IPS-18c (cell line): ENCODE measurements around the gene TMCC3.

Experiments used
- H3K4me3 ChIP-seq: 2 replicates; pipeline ENCODE4 v1.7.0; 2013; ENCODE audit warnings: low read depth, mild to moderate bottlenecking, low read length, moderate library complexity; ENCODE audit not compliant: insufficient read depth
- H3K9me3 ChIP-seq: one replicate; pipeline ENCODE4 v1.6.1; 2013; ENCODE audit warnings: mild to moderate bottlenecking, low read length, moderate library complexity; ENCODE audit not compliant: control insufficient read depth, insufficient read depth

Gene TMCC3

DNA sequence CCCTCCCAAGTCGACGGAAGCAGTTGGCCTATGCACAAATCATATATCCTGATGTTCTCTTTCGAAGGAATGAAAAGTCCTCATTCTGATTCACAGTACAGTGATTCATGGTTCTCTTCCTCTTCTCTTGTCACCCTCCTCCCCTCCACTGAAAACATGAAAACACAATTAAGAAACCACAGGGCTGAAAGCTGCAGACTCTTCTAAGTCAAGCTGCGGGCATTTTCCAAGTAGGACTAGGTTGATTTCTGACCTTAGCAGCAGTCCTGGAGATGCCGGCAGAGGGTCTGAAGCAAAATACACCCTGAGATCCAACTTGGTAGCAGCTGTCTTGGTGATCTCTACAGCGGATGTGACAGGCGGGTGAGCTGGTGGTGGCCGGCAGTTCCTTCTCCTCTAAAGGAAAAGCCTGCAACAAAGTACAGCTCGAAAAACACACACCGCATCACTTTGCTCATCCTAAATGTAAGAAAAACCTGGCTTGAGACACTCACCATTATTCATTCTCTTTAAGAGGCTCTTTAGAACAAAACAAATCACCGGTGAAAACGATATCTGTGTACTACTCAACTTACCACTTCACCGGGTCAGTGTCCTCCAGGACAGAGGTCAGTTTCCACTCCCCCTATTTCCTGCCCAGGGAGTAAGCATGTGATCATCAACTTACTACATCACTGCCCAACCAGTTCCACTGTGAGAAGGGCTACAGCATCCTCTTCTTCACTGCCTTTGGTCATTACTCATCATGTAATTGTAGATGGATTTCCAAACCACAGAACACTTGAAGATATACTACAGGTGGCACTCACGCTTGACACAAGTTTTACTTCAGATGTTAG lies 6.0 kb downstream of the TMCC3 start:
- Histone ChIP-seq H3K9me3 (no peaks in the 10 kb centered on the region), H3K4me3 (no peak overlapping the region)

DNA sequence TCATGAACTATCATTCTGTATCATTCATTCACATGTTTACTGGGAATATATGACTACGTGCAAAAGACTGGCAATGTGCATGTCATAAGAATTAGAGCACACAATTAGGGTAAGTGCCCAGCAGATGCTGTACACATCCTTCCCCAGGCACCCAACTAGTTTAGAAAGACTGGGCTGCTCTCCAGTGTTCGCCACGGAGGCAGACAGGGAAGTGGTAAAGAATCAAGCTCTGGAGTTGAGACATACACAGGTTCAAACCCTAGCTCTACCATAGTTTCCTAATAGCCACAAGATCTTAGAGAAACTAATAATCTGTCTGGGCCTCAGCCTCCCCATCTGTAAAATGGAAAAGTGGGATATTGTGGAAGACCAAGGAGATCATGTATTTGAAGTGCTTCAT lies 6.8 kb downstream of the TMCC3 start:
- H3K4me3 ChIP-seq = no peak overlapping the region
- no peaks in the 10 kb centered on the region for H3K9me3 ChIP-seq

GRCh38 chr12:94641283-94641682 lies 9.1 kb downstream of the TMCC3 start:
- H3K4me3 ChIP-seq = no peak overlapping the region
- H3K9me3 ChIP-seq = no peaks in the 10 kb centered on the region

- Histone ChIP-seq H3K4me3 (no peak overlapping the region), H3K9me3 (no peaks in the 10 kb centered on the region)
Measured at GRCh38 chr12:94640134-94640928, 10.0 kb downstream of the TMCC3 start.

DNA sequence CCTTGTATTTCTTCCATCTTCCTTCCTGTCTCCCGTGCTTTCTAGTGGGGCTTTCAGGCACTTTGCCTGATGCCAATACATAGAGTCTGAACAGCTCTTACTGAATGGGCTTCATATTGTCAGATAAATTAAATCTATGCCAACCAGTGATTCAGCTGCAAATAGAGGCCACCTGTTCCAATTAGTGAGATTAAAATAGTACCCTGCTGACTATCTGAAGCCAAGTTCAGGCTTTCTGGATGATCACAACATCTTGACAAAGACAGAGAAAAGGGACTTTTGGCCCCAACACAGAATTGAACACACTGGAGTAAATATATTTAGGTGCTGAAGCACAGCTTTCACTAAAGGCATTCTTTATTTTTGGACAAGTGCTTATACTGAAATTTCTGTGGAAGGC lies 11.8 kb downstream of the TMCC3 start:
- H3K4me3 ChIP-seq = no peak overlapping the region
- no peaks in the 10 kb centered on the region for H3K9me3 ChIP-seq

DNA sequence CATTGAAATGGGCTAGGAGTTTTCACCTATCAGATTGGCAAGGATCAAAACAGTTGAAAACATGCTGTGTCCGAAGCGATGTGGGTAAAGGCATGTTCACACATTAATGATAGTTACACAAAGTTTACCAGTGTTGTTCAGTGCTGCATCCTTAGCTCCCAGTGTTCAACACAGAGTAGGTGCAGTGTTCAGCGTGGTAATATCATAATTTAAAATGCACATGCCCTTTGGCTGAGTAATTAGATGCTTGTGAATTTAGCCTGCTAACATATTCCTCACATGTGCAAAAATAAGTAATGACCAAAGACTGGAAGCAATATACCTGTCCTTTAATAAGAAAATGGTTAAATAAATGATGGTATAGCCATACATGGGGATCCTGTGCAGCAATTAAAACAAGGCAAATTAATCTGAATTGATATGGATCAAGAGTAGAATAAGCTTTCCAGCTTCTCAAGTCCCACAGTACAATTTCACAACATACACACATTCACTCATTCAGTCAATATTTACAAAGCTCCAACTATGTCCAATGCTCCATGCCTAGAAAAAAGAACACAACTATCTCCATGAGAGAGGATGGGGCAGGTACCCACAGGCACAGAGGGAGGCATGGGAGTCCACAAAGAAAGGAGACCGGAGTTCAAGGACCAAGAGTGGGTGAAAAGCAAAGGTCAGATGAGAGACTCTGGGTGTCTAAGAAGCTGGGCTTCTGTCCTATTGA lies 12.8 kb downstream of the TMCC3 start:
- no peaks in the 10 kb centered on the region for H3K9me3 ChIP-seq

DNA sequence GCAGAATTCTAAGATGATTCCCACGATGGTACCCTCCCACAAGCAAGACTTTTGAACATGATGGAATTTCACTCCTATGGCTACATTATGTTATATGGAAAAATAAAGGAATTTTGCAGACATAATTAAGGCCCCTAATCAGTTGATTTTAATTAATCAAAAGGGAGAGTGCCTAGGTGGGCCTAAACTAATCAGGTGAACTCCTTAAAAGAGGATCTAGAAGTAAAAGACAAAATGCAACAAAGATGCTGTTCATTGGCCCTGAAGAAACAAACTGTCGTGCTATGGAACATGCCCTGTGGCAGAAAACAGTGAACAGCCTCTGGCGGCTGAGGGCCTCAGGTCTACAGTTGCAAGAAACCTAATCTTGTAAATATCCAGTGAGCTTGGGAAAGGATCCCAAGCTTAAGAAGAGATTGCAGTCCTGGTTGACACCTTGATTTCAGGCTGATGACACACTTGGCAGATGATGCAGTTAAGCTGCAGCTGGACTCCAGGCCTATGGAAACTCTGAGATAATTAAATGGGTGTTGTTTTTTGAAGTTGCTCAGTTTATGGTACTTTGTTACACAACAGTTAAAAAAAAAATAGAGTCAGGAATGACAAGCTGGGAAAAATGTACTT lies 13.8 kb downstream of the TMCC3 start:
- Histone ChIP-seq H3K9me3 (no peaks in the 10 kb centered on the region), H3K4me3 (no peak overlapping the region)

More for the DNA sequence above, 12.8 kb downstream of the TMCC3 start:
- no peak overlapping the region for H3K4me3 ChIP-seq

GRCh38 chr12:94634717-94635116 lies 15.6 kb downstream of the TMCC3 start:
- H3K9me3 ChIP-seq = no peaks in the 10 kb centered on the region
- no peak overlapping the region for H3K4me3 ChIP-seq

- H3K9me3 ChIP-seq = no peaks in the 10 kb centered on the region
- no peak overlapping the region for H3K4me3 ChIP-seq
Measured at GRCh38 chr12:94633401-94633800, 17.0 kb downstream of the TMCC3 start.

GRCh38 chr12:94631058-94631457 lies 19.3 kb downstream of the TMCC3 start:
- Histone ChIP-seq H3K9me3 (no peaks in the 10 kb centered on the region), H3K4me3 (no peak overlapping the region)

GRCh38 chr12:94628819-94629472 lies 21.4 kb downstream of the TMCC3 start:
- H3K9me3 ChIP-seq = no peaks in the 10 kb centered on the region

GRCh38 chr12:94628369-94628768 lies 22.0 kb downstream of the TMCC3 start:
- Histone ChIP-seq H3K4me3 (no peak overlapping the region), H3K9me3 (no peaks in the 10 kb centered on the region)

More at GRCh38 chr12:94628819-94629472, 21.4 kb downstream of the TMCC3 start:
- H3K4me3 ChIP-seq = no peak overlapping the region

DNA sequence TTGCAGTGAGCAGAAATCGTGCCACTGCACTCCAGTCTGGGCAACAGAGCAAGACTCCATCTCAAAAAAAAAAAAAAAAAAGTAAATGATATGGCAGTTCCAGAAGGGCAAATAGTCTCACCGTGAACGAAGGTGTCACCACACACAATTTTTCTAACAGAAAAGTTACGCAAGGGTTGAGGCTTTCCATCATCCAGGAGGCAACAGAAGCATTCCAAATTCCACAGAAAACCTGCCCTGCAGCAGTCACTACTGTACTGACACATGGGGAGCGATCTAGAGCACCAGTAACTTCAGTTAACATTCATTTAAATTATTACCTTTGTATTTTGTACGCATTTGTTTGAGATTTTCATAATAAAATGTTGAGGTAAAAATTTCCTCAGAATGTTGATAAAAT lies 24.8 kb downstream of the TMCC3 start:
- H3K4me3 ChIP-seq = no peak overlapping the region
- no peaks in the 10 kb centered on the region for H3K9me3 ChIP-seq

- Histone ChIP-seq H3K4me3 (no peak overlapping the region), H3K9me3 (no peaks in the 10 kb centered on the region)
Measured at GRCh38 chr12:94623161-94623920, 27.0 kb downstream of the TMCC3 start.

GRCh38 chr12:94622475-94622874 lies 27.9 kb downstream of the TMCC3 start:
- Histone ChIP-seq H3K9me3 (no peaks in the 10 kb centered on the region), H3K4me3 (no peak overlapping the region)

DNA sequence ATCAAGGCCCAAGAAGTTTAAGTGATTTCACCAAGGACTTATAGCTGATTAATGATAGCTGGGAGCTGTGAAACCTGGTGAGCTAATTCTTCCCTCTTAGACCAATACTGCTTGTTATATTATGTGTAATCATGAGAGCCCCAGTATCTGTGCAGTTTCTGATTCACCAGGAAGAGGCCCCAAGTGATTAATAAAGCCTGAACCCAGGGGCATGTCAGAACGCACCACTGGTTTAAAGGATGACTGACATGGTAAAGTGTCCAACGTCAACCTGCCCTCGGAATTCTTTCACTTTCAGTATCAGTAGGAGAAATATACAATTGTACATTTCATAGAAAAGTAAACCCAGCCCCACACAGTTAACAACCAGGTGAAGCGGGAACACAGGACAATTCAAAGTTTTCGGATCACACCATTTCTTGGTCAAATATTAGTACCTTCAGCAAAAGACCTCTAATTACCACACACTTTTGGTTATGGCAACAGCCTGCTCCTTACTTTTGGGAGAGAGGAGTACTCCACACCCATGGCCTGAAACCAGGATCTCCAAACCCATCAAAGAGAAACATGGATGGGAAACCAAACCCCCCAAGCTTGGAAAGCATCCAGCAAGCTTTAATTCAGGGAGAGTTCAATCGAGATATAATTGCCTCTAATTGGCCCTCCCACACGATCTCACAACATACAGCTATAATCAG lies 28.5 kb downstream of the TMCC3 start:
- no peak overlapping the region for H3K4me3 ChIP-seq
- H3K9me3 ChIP-seq = no peaks in the 10 kb centered on the region
